IMR-90 (cell line): Measurements from ENCODE around the gene DHX34. TPM values are rescaled to one million over a fixed set of nuclear protein-coding genes. Genes with fewer than 3 reads are reported as not detected.

ENCODE experiments used
- ATAC-seq: fragments of 200-7000 bp; cut with Tn5 transposase; 2 replicates; pipeline ENCODE4 v1.9.1; 2020; ENCODE audit warnings: low read depth, mild to moderate bottlenecking, moderate library complexity
- BruUV-seq: library from RNA; stranded (reverse); fragments of 400-500 nt; replicated peaks from 2 replicates; lab custom pipeline; 2021; lab: Mats Ljungman, UMichigan
- CTCF ChIA-PET: fragments of 300-600 bp; formaldehyde crosslinking; extraction: SDS; loops from one replicate; lab custom pipeline; 2021; ENCODE audit warnings: antibody characterized with exemption; lab: Yijun Ruan, JAX
- POLR2A ChIA-PET: fragments of 300-600 bp; sonication (Branson Sonifier 250); formaldehyde crosslinking; loops from one replicate; lab custom pipeline; 2022; ENCODE audit warnings: antibody characterized with exemption; ENCODE audit not compliant: unreplicated experiment; lab: Charles Lee
- DNase-seq: peaks from one replicate; pipeline ENCODE4 v3.0.0; 2013
- H2AFZ ChIP-seq: replicated peaks from 2 replicates; pipeline ENCODE3; 2013; ENCODE audit warnings: low read length, mild to moderate bottlenecking; ENCODE audit not compliant: poor library complexity
- H2AK5ac ChIP-seq: 2 replicates; pipeline ENCODE4 v1.6.1; 2013; ENCODE audit warnings: low read depth, low read length, inconsistent platforms
- H2AK9ac ChIP-seq: replicated peaks from 2 replicates; pipeline ENCODE3; 2013; ENCODE audit warnings: mild to moderate bottlenecking, low read depth, low read length, moderate library complexity; ENCODE audit not compliant: poor library complexity
- H2BK120ac ChIP-seq: 2 replicates; pipeline ENCODE4 v1.6.1; 2013; ENCODE audit warnings: low read depth, low read length, inconsistent platforms
- H2BK15ac ChIP-seq: 3 replicates; pipeline ENCODE4 v1.6.1; 2013; ENCODE audit warnings: low read depth, low read length, inconsistent platforms
- H2BK20ac ChIP-seq: 2 replicates; pipeline ENCODE4 v1.6.1; 2013; ENCODE audit warnings: low read depth, mild to moderate bottlenecking, inconsistent platforms, low read length, moderate library complexity
- H2BK5ac ChIP-seq: 2 replicates; pipeline ENCODE4 v1.6.1; 2013; ENCODE audit warnings: mild to moderate bottlenecking, low read depth, low read length, inconsistent platforms; ENCODE audit not compliant: poor library complexity, severe bottlenecking
- H3K14ac ChIP-seq: replicated peaks from 2 replicates; pipeline ENCODE4 v1.6.1; 2013; ENCODE audit warnings: low read depth, low read length, inconsistent platforms
- H3K18ac ChIP-seq: 2 replicates; pipeline ENCODE4 v1.6.1; 2013; ENCODE audit warnings: low read depth, low read length, control low read depth
- H3K23ac ChIP-seq: 2 replicates; pipeline ENCODE4 v1.6.1; 2013; ENCODE audit warnings: low read depth, low read length, inconsistent platforms
- H3K27ac ChIP-seq: 2 replicates; pipeline ENCODE4 v1.5.1; 2013; ENCODE audit warnings: mild to moderate bottlenecking, control low read depth, low read length; ENCODE audit not compliant: insufficient read depth
- H3K27me3 ChIP-seq: 2 replicates; pipeline ENCODE4 v1.6.1; 2013; ENCODE audit warnings: low read length; ENCODE audit not compliant: control insufficient read depth, insufficient read depth
- H3K36me3 ChIP-seq: 2 replicates; pipeline ENCODE4 v1.6.1; 2013; ENCODE audit warnings: low read length, mixed read lengths; ENCODE audit not compliant: control insufficient read depth, insufficient read depth
- H3K4ac ChIP-seq: 2 replicates; pipeline ENCODE4 v1.6.1; 2013; ENCODE audit warnings: low read depth, low read length, inconsistent platforms
- H3K4me1 ChIP-seq: 2 replicates; pipeline ENCODE4 v1.6.1; 2013; ENCODE audit warnings: low read length, mixed read lengths; ENCODE audit not compliant: control insufficient read depth, insufficient read depth
- H3K4me2 ChIP-seq: 2 replicates; pipeline ENCODE4 v1.6.1; 2013; ENCODE audit warnings: low read depth, mild to moderate bottlenecking, control low read depth, low read length, moderate library complexity
- H3K4me3 ChIP-seq: 2 replicates; pipeline ENCODE4 v1.5.1; 2013; ENCODE audit warnings: low read depth, mild to moderate bottlenecking, control low read depth, low read length, moderate library complexity; ENCODE audit not compliant: insufficient read depth
- H3K56ac ChIP-seq: 2 replicates; pipeline ENCODE4 v1.6.1; 2013; ENCODE audit warnings: low read length, inconsistent platforms; ENCODE audit not compliant: insufficient read depth; ENCODE audit errors: extremely low read depth
- H3K79me1 ChIP-seq, 2 experiments: 2 replicates each; pipeline ENCODE4 v1.6.1; 2013; ENCODE audit warnings: low read length in 2 of 2, inconsistent platforms in 1 of 2, low read depth in 1 of 2
- H3K9ac ChIP-seq: 2 replicates; pipeline ENCODE4 v1.6.1; 2013; ENCODE audit warnings: low read depth, low read length, control low read depth
- H3K9me1 ChIP-seq: 2 replicates; pipeline ENCODE4 v1.6.1; 2013; ENCODE audit warnings: low read length, inconsistent platforms; ENCODE audit not compliant: insufficient read depth
- H3K9me3 ChIP-seq: 2 replicates; pipeline ENCODE4 v1.6.1; 2013; ENCODE audit warnings: low read length; ENCODE audit not compliant: control insufficient read depth, insufficient read depth
- H4K20me1 ChIP-seq: 2 replicates; pipeline ENCODE4 v1.6.1; 2013; ENCODE audit warnings: low read length, inconsistent platforms; ENCODE audit not compliant: insufficient read depth
- H4K5ac ChIP-seq: 2 replicates; pipeline ENCODE4 v1.6.1; 2013; ENCODE audit warnings: mild to moderate bottlenecking, low read depth, low read length, control low read depth
- H4K8ac ChIP-seq, 2 experiments: 2 replicates each; pipeline ENCODE4 v1.6.1; 2013; ENCODE audit warnings: low read depth in 2 of 2, low read length in 2 of 2, control low read depth in 1 of 2, inconsistent platforms in 1 of 2
- H4K91ac ChIP-seq: 2 replicates; pipeline ENCODE4 v1.6.1; 2013; ENCODE audit warnings: low read depth, low read length, inconsistent platforms; ENCODE audit not compliant: insufficient read depth
- BHLHE40 ChIP-seq: fragments of 150-350 bp; IDR thresholded peaks from 2 replicates; pipeline ENCODE4 v1.6.1; 2016; ENCODE audit warnings: mild to moderate bottlenecking, low read depth, low read length
- CEBPB ChIP-seq: IDR thresholded peaks from 2 replicates; pipeline ENCODE4 v1.6.1; 2012; ENCODE audit warnings: low read depth, low read length, improper control_type of control experiment
- CHD1 ChIP-seq: IDR thresholded peaks from 2 replicates; pipeline ENCODE4 v1.6.1; 2012; ENCODE audit warnings: low read depth, low read length, improper control_type of control experiment
- CTCF ChIP-seq: conservative IDR thresholded peaks from 2 replicates; pipeline ENCODE4 v1.5.1; 2012; ENCODE audit warnings: mild to moderate bottlenecking, low read depth, low read length, improper control_type of control experiment
- ELK1 ChIP-seq: fragments of 150-350 bp; IDR thresholded peaks from 2 replicates; pipeline ENCODE4 v1.6.1; 2016; ENCODE audit warnings: low read depth, mild to moderate bottlenecking, low read length, moderate library complexity, borderline replicate concordance
- FOS ChIP-seq: fragments of 150-350 bp; IDR thresholded peaks from 2 replicates; pipeline ENCODE4 v1.6.1; 2016; ENCODE audit warnings: low read depth, low read length
- MAFK ChIP-seq: IDR thresholded peaks from 2 replicates; pipeline ENCODE4 v1.6.1; 2012; ENCODE audit warnings: low read depth, low read length, improper control_type of control experiment
- MAZ ChIP-seq: IDR thresholded peaks from 2 replicates; pipeline ENCODE4 v1.6.1; 2012; ENCODE audit warnings: low read depth, mild to moderate bottlenecking, low read length, improper control_type of control experiment, moderate library complexity, borderline replicate concordance
- MXI1 ChIP-seq: IDR thresholded peaks from 2 replicates; pipeline ENCODE4 v1.6.1; 2012; ENCODE audit warnings: low read depth, mild to moderate bottlenecking, low read length, moderate library complexity, borderline replicate concordance
- NFE2L2 ChIP-seq: fragments of 150-350 bp; IDR thresholded peaks from 2 replicates; pipeline ENCODE4 v1.6.1; 2016; ENCODE audit warnings: low read depth, mild to moderate bottlenecking, low read length
- POLR2A ChIP-seq: IDR thresholded peaks from 2 replicates; pipeline ENCODE4 v1.6.1; 2012; ENCODE audit warnings: mild to moderate bottlenecking, low read depth, low read length
- RAD21 ChIP-seq: IDR thresholded peaks from 2 replicates; pipeline ENCODE4 v1.6.1; 2012; ENCODE audit warnings: low read length, improper control_type of control experiment
- RCOR1 ChIP-seq: IDR thresholded peaks from 2 replicates; pipeline ENCODE4 v1.6.1; 2012; ENCODE audit warnings: mild to moderate bottlenecking, low read length, improper control_type of control experiment; ENCODE audit not compliant: insufficient replicate concordance
- RFX5 ChIP-seq: IDR thresholded peaks from 2 replicates; pipeline ENCODE4 v1.8.0; 2012; ENCODE audit warnings: low read depth, mild to moderate bottlenecking, low read length, moderate library complexity
- SMC3 ChIP-seq: fragments of 150-350 bp; IDR thresholded peaks from 2 replicates; pipeline ENCODE4 v1.6.1; 2016; ENCODE audit warnings: low read depth, mild to moderate bottlenecking, antibody characterized with exemption, low read length, moderate library complexity
- USF2 ChIP-seq: fragments of 150-350 bp; IDR thresholded peaks from 2 replicates; pipeline ENCODE4 v1.6.1; 2017; ENCODE audit warnings: mild to moderate bottlenecking, antibody characterized with exemption, low read length, low read depth
- WGBS, 2 experiments: methylation state at CpG; one replicate each; pipeline versions ENCODE4 v1.1.5 to v1.1.7; 2013; ENCODE audit warnings: missing lambda C conversion rate in 2 of 2; ENCODE audit not compliant: insufficient read length in 1 of 2; ENCODE audit errors: extremely low coverage in 2 of 2; 5-methylcytosine and 5-hydroxymethylcytosine counted together
- dilution Hi-C: fragments of 300-500 bp; cut with HindIII; formaldehyde crosslinking; loops from one replicate; pipeline ENCODE4 v1.14.3; 2018; ENCODE audit warnings: low sequenced_read_pairs; ENCODE audit not compliant: unreplicated experiment
- in situ Hi-C: fragments of 300-500 bp; cut with MboI; formaldehyde crosslinking; loops from 3 replicates; pipeline ENCODE4 v1.14.3; 2019; ENCODE audit warnings: low sequenced_read_pairs, inconsistent platforms, mixed read lengths
- intact Hi-C: fragments of 100-400 bp; cut with micrococcal nuclease; formaldehyde crosslinking; loops from 2 replicates; pipeline ENCODE4 v1.10.0; 2022
- polyA plus RNA-seq, 3 experiments: library from polyadenylated mRNA; depleted of rRNA; stranded (reverse); fragments of >200 nt; gene quantifications; 2 replicates each; pipeline ENCODE4 v1.2.3, GENCODE V29; 2012; ENCODE audit warnings: low replicate concordance in 1 of 3
- total RNA-seq: library from RNA; depleted of rRNA; stranded (reverse); fragments of >200 nt; gene quantifications from 2 replicates; pipeline ENCODE4 v1.2.3, GENCODE V29; 2012

The DHX34 gene
- total and polyA plus RNA-seq, 2 of the 4 experiments (the other 2 are of a cell fraction): 4.5 to 13.7 TPM

- Histone ChIP-seq H3K56ac (no peak overlapping the region), H4K5ac (no peak overlapping the region), H4K20me1 (peaks cover 12% of the 10 kb centered on the region), H3K79me1 (peaks cover 0 to 4% of the 10 kb centered on the region in 2 experiments; a peak in 1 of 4 replicates), H3K36me3 (peaks cover 39% of the 10 kb centered on the region), H2BK5ac (no peak overlapping the region), H3K23ac (no peak overlapping the region), H2AFZ (no peak overlapping the region), H2AK5ac (no peak overlapping the region), H2AK9ac (no peak overlapping the region), H3K9me1 (peaks cover 7% of the 10 kb centered on the region; the same call in 1 of the 2 replicates), H3K4me2 (no peak overlapping the region), H3K27me3 (no peaks in the 10 kb centered on the region), H3K14ac (0 out of 2 replicates have a peak overlapping the region, but pooled peaks have one; percentile 6), H3K9me3 (no peaks in the 10 kb centered on the region), H2BK15ac (no peak overlapping the region), H3K4me1 (no peaks in the 10 kb centered on the region), H3K4ac (no peak overlapping the region), H2BK20ac (no peak overlapping the region), H3K9ac (no peak overlapping the region), H2BK120ac (no peak overlapping the region), H3K4me3 (no peak overlapping the region), H4K91ac (no peak overlapping the region), H3K27ac (no peak overlapping the region), H4K8ac (no peak overlapping the region), H3K18ac (no peak overlapping the region)
- in situ Hi-C loops: no loop called here
- WGBS, 2 experiments: no CpG with 5 or more reads among the region's 8 CpGs
- ATAC-seq (no peak), DNase-seq (peak; percentile 40)
- TF ChIP-seq MAZ: no peak
- TF ChIP-seq CEBPB: no peak
- TF ChIP-seq RFX5: no peak
- no peak for TF ChIP-seq MAFK
- TF ChIP-seq RAD21: no peak
- TF ChIP-seq CTCF: no peak
- no peak for TF ChIP-seq SMC3
- TF ChIP-seq NFE2L2: no peak
- TF ChIP-seq BHLHE40: no peak
- TF ChIP-seq CHD1: no peak
- TF ChIP-seq RCOR1: no peak
- no peak for TF ChIP-seq MXI1
- no peak for TF ChIP-seq POLR2A
- TF ChIP-seq USF2: no peak
- no peak for TF ChIP-seq FOS
- no peak for TF ChIP-seq ELK1
- dilution Hi-C loops: no loop called here
- no TSS peak for BruUV-seq
- POLR2A ChIA-PET: no interaction called here
- CTCF ChIA-PET: interaction anchor here (0.9 kb wide), 1 partner anchor 20 kb away, joined by 5 read pairs; no protein-coding TSS in a partner anchor
- intact Hi-C loops: no loop called here
Measured at GRCh38 chr19:47411101-47411500, 62.0 kb downstream of the DHX34 start.
